HepG2 (cell line): ENCODE results near the gene KRTCAP3. TPM values are rescaled to one million over a fixed set of nuclear protein-coding genes. Genes with fewer than 3 reads are reported as not detected.

Source experiments
- ESRRA ChIP-seq: sonication (generic); formaldehyde crosslinking; IDR thresholded peaks from 2 replicates; pipeline ENCODE4 v1.5.1; 2020; ENCODE audit warnings: mild to moderate bottlenecking, low read depth, missing genetic modification reagents
- GPN1 ChIP-seq: sonication (generic); formaldehyde crosslinking; IDR thresholded peaks from 2 replicates; pipeline ENCODE4 v1.5.1; 2020; ENCODE audit warnings: missing genetic modification reagents, borderline replicate concordance
- HDAC6 ChIP-seq: fragments of 200-600 bp; sonication (generic); IDR thresholded peaks from 2 replicates; pipeline ENCODE4 v1.7.0; 2017; ENCODE audit warnings: mild to moderate bottlenecking, antibody characterized with exemption, low read length, low read depth
- PHF8 ChIP-seq: sonication (generic); formaldehyde crosslinking; IDR thresholded peaks from 2 replicates; pipeline ENCODE4 v1.5.0; 2020; ENCODE audit warnings: missing genetic modification reagents
- RELA ChIP-seq: sonication (generic); formaldehyde crosslinking; IDR thresholded peaks from 2 replicates; pipeline ENCODE4 v1.4.0; 2020; ENCODE audit warnings: missing genetic modification reagents
- REST ChIP-seq, 2 experiments: IDR thresholded peaks; 2 replicates each; pipeline ENCODE4 v1.6.1; 2011 to 2012; ENCODE audit warnings: low read length in 2 of 2, borderline replicate concordance in 1 of 2, low read depth in 1 of 2, mild to moderate bottlenecking in 1 of 2, moderate library complexity in 1 of 2
- SETDB1 ChIP-seq: sonication (generic); formaldehyde crosslinking; IDR thresholded peaks from 2 replicates; pipeline ENCODE4 v1.5.1; 2020; ENCODE audit warnings: missing genetic modification reagents, mild to moderate bottlenecking, borderline replicate concordance
- SRSF9 ChIP-seq: fragments of 200-400 bp; formaldehyde crosslinking; IDR thresholded peaks from 2 replicates; pipeline ENCODE4 v1.6.1; 2018; ENCODE audit warnings: borderline replicate concordance, mild to moderate bottlenecking, low read depth, low read length; ENCODE audit not compliant: insufficient read depth, poor library complexity, severe bottlenecking
- ZHX2 ChIP-seq, 2 experiments: sonication (generic) in 1 of 2; formaldehyde crosslinking in 1 of 2; IDR thresholded peaks; 2 replicates each; pipeline versions ENCODE4 v1.6.1 to v1.9.0; 2014 to 2022; ENCODE audit warnings: antibody characterized with exemption in 1 of 2, borderline replicate concordance in 1 of 2, inconsistent platforms in 1 of 2, low read depth in 1 of 2, missing genetic modification reagents in 1 of 2
- ZMYM3 ChIP-seq: sonication (generic); formaldehyde crosslinking; IDR thresholded peaks from 2 replicates; pipeline ENCODE4 v1.5.1; 2020; ENCODE audit warnings: mild to moderate bottlenecking, missing genetic modification reagents
- ZNF256 ChIP-seq: sonication (generic); formaldehyde crosslinking; conservative IDR thresholded peaks from 2 replicates; pipeline ENCODE4 v1.4.0; 2020; ENCODE audit warnings: missing genetic modification reagents
- ZNF431 ChIP-seq: sonication (generic); formaldehyde crosslinking; IDR thresholded peaks from 2 replicates; pipeline ENCODE4 v1.9.0; 2022; ENCODE audit warnings: missing genetic modification reagents, low read depth, mild to moderate bottlenecking, borderline replicate concordance
- ZNF512B ChIP-seq: sonication (generic); formaldehyde crosslinking; IDR thresholded peaks from 2 replicates; pipeline ENCODE4 v1.5.1; 2020; ENCODE audit warnings: missing genetic modification reagents, mild to moderate bottlenecking, borderline replicate concordance
- ZNF83 ChIP-seq: sonication (generic); formaldehyde crosslinking; IDR thresholded peaks from 2 replicates; pipeline ENCODE4 v1.4.0; 2020; ENCODE audit warnings: missing genetic modification reagents, mild to moderate bottlenecking, borderline replicate concordance
- polyA plus RNA-seq, 8 experiments: library from polyadenylated mRNA; depleted of rRNA in 3 of 8; stranded (reverse) in 7 of 8; unstranded in 1 of 8; fragments of >200 nt; fragmentation: Illumina TruSeq in 4 of 8; extraction: Trizol in 4 of 8; gene quantifications; 2 replicates each; pipeline versions ENCODE4 v1.2.1 to v1.2.3, GENCODE V29; 2011 to 2016; ENCODE audit warnings: low read depth in 4 of 8, missing spikeins in 1 of 8, mixed read lengths in 1 of 8; ENCODE audit not compliant: insufficient read depth in 1 of 8
- total RNA-seq, 5 experiments: library from RNA; depleted of rRNA; stranded (reverse); fragments of >200 nt; fragmentation: Illumina TruSeq; extraction: Trizol; gene quantifications; 2 replicates each; pipeline ENCODE4 v1.2.3, GENCODE V29; 2016; ENCODE audit warnings: low read depth in 1 of 5

Gene KRTCAP3
- total and polyA plus RNA-seq, 2 of the 13 experiments (the other 11 are each of a cell fraction or from before 2014, with no cell fraction given) = 2.1 to 4.5 TPM

GRCh38 chr2:27428213-27428977, 13.8 kb upstream of the KRTCAP3 start, which contains the start of gene NRBP1 (continued):
- TF ChIP-seq SRSF9 = no peak
- peak; percentile 47; the same call in 1 of the 2 replicates for TF ChIP-seq ESRRA (CRISPR knock-in tag)
- no peak; the same call in 1 of the 2 replicates for TF ChIP-seq ZNF512B
- TF ChIP-seq REST (IDR thresholded peaks at IDR 0.05; ENCODE audit: borderline replicate concordance in 1 of 2, low read depth in 1 of 2, low read length in 2 of 2) = peak in 1 of 2 experiments; percentile 49; a peak in 1 of 4 replicates
- TF ChIP-seq GPN1 (CRISPR knock-in tag) = no peak
- peak; percentile 98 for TF ChIP-seq PHF8 (CRISPR knock-in tag)
- no peak; the same call in 1 of the 2 replicates for TF ChIP-seq ZNF83
- TF ChIP-seq HDAC6 = no peak
- TF ChIP-seq RELA = no peak
- TF ChIP-seq SETDB1 (CRISPR knock-in tag) = peak; percentile 81; the same call in 1 of the 2 replicates
- no peak; the same call in 1 of the 2 replicates for TF ChIP-seq ZNF256 (CRISPR knock-in tag)
- TF ChIP-seq ZNF431 = 0 out of 2 replicates have a peak, but pooled peaks have one; percentile 40
- no peak for TF ChIP-seq ZHX2 (IDR thresholded peaks at IDR 0.05; ENCODE audit: low read depth)
- peak; percentile 41; the same call in 1 of the 2 replicates for TF ChIP-seq ZHX2 (CRISPR knock-in tag; IDR thresholded peaks at IDR 0.05; ENCODE audit: borderline replicate concordance)
- TF ChIP-seq ZMYM3 (CRISPR knock-in tag) = peak; percentile 56; the same call in 1 of the 2 replicates
